ENCODE results near the gene TCF12. TPM values are rescaled to one million over a fixed set of nuclear protein-coding genes. Genes with fewer than 3 reads are reported as not detected.

The TCF12 gene
- total RNA-seq, 4 donors from 2014 or later: 50.5 to 117 (median 89.8) TPM

DNA sequence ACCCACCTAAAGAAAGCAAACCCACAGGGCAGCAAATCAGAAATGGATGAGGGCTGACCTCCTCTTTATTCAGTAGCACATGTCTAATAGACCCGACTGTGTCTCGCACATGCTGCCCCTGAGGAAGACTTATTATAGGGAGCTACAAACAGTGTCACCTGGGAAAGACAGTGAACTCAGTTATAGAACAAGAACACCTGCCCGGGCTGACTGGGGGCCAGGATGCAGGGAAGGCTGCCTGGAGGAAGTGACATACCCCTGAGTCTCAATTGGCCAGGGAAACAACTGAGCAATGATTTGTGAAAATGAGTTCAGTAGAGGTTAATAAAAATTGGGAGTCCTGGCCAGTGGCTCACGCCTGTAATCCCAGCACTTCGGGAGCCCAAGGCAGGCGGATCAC is 379.2 kb downstream of the TCF12 start:
- H3K4me3 ChIP-seq (ENCODE audit: low read depth, poor library complexity, severe bottlenecking): no peak overlapping the region
- DNase-seq (ENCODE audit: low spot score in 2 of 2): no peak
- TF ChIP-seq, protein P1, sequence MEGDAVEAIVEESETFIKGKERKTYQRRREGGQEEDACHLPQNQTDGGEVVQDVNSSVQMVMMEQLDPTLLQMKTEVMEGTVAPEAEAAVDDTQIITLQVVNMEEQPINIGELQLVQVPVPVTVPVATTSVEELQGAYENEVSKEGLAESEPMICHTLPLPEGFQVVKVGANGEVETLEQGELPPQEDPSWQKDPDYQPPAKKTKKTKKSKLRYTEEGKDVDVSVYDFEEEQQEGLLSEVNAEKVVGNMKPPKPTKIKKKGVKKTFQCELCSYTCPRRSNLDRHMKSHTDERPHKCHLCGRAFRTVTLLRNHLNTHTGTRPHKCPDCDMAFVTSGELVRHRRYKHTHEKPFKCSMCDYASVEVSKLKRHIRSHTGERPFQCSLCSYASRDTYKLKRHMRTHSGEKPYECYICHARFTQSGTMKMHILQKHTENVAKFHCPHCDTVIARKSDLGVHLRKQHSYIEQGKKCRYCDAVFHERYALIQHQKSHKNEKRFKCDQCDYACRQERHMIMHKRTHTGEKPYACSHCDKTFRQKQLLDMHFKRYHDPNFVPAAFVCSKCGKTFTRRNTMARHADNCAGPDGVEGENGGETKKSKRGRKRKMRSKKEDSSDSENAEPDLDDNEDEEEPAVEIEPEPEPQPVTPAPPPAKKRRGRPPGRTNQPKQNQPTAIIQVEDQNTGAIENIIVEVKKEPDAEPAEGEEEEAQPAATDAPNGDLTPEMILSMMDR (IDR thresholded peaks at IDR 0.05): no peak
- no peak for TF ChIP-seq POLR2A (IDR thresholded peaks at IDR 0.05)
- 87 to 88% methylated on average over 6 of the region's 6 CpGs for WGBS, 2 donors
- intact Hi-C loops (cut with DNase I; ENCODE audit: low total_unique reads): no loop called here

DNA sequence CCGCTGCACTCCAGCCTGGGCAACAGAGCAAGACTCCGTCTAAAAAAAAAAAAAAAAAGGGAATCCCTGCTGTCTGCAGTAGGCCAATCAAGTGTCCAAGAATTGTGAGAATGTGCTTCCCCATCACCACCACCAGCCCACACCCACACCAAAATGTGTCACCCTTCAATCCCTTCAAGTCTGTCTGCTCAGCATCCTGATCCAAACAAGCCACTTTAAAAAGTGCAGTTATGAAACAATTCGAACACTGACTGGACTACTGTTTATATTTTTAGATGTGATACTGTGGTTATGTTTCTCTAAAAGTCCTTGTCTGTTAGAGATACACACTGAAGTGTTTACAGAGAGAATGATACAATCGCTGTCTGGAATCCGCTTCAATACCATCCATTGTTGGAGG is 379.8 kb downstream of the TCF12 start:
- DNase-seq (ENCODE audit: low spot score in 2 of 2): no peak
- no peak overlapping the region for H3K4me3 ChIP-seq (ENCODE audit: low read depth, poor library complexity, severe bottlenecking)
- intact Hi-C loops (cut with DNase I; ENCODE audit: low total_unique reads): no loop called here
- TF ChIP-seq POLR2A (IDR thresholded peaks at IDR 0.05): no peak
- TF ChIP-seq, protein P1 (IDR thresholded peaks at IDR 0.05): no peak
- WGBS, 2 donors: 74 to 80% methylated on average over 5 of the region's 5 CpGs

DNA sequence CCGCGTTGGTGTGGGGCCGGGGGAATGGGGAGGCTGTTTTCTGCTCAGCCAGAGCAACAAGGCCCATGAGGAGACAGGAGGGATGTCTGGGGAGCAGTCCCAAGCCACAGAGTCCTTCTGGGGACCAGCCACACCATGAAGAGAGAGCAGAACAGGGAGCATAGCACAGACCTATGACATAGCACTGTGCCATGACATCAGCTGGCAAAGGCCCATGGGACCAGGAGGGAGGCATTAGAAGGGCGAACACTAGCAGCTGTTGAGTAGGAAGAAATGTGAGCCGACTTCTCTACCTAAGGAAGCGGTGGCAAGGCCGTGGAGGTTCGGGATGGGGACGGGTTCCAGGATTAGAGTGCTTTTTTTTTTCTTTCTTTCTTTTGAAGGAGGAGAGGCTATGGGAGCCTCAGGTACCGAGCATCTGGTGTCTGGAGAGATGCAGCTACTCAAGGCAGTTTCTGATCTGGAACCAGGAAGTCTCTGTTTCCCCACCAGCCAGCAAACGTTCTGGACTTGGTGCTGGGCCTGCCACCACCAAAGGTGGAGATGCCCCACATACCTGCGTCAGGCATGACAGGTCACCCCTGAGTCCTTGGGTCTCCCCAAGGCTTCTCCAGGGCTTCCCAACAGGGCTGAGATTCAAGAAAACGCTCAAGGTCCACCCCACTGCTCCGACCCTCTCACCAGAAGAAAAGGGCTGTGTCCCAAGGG is 380.6 kb downstream of the TCF12 start:
- peak in 1 of 2 donors; percentile 65 for DNase-seq (ENCODE audit: low spot score in 2 of 2)
- no peak for TF ChIP-seq POLR2A (IDR thresholded peaks at IDR 0.05)
- TF ChIP-seq, protein P1 (IDR thresholded peaks at IDR 0.05): no peak
- intact Hi-C loops (cut with DNase I; ENCODE audit: low total_unique reads): no loop called here
- WGBS, 2 donors: 82 to 85% methylated on average over 14 of the region's 14 CpGs
- no peak overlapping the region for H3K4me3 ChIP-seq (ENCODE audit: low read depth, poor library complexity, severe bottlenecking)

DNA sequence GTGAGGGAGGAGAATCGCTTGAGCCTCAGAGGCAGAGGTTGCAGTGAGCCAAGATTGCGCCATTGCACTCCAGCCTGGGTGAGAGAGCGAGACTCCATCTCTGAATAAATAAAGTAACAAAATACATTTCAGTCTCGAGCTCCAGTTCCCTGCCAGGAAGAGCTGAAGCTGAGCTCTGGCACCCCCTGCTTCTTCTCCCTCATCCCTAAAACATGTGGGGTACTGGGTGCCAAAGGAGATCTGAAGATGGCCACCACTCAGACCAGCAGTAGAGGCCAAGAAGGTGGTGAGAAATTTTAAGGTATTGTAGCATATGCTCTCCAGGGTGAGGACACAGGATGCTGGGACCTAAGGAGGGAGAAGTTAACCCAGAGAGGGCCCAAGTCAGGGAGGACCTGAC is 382.9 kb downstream of the TCF12 start:
- TF ChIP-seq POLR2A (IDR thresholded peaks at IDR 0.05): no peak
- TF ChIP-seq, protein P1 (IDR thresholded peaks at IDR 0.05): no peak
- intact Hi-C loops (cut with DNase I; ENCODE audit: low total_unique reads): loop anchor here (10.0 kb wide), 1 partner anchor 807 kb away; no protein-coding TSS in a partner anchor
- 89 to 91% methylated on average over 4 of the region's 4 CpGs for whole genome bisulfite sequencing, 2 donors
- no peak for DNase-seq (ENCODE audit: low spot score in 2 of 2)
- H3K4me3 ChIP-seq (ENCODE audit: low read depth, poor library complexity, severe bottlenecking): no peak overlapping the region

DNA sequence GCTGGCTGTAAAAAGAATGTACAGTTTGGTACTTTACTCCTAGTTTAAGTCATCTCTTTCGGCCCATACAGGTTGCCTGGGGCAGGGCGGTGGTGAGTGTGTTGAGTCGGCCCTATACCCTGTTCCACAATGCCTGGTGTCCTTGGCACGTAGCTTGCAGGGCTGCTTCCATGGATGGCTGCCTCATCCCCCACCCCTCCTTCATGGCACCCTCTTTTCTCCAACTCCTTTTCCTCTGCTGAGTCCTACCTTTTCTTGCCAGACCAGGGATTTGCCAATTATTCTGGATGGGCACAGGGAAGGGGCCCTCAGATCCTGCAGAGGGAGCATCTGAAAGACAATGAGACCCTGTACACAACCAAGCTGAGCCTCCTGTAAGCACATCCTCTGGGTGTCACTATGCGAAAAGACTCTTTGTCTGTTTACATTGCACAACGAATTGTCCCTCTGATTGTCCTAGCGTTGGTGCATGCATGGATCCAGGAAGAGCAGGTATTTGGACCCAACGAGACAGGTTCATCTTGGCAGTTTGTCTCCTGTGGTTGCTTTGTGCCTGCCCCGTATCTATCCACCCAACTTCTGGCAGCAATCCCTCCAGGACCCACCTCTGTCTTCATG is 384.3 kb downstream of the TCF12 start:
- intact Hi-C loops (cut with DNase I; ENCODE audit: low total_unique reads): loop anchor here (10.0 kb wide), 1 partner anchor 808 kb away; no protein-coding TSS in a partner anchor
- no peak for TF ChIP-seq POLR2A (IDR thresholded peaks at IDR 0.05)
- TF ChIP-seq, protein P1 (IDR thresholded peaks at IDR 0.05): no peak
- WGBS, 2 donors: 81 to 84% methylated on average over 9 of the region's 9 CpGs
- H3K4me3 ChIP-seq (ENCODE audit: low read depth, poor library complexity, severe bottlenecking): no peak overlapping the region
- no peak for DNase-seq (ENCODE audit: low spot score in 2 of 2)
